SK-N-SH treated with all-trans-retinoic acid at 6 μM for 48 hours (cell line): Measurements from ENCODE around the gene GNAS.
A peak's percentile ranks its signal among the peaks of the same experiment; 100 is the strongest.
"Not testable (repeated sequence)": the region's sequence is repeated elsewhere in the genome, so short reads cannot be mapped to it uniquely, and the experiment has no call there.

ENCODE experiments used
- ATAC-seq: fragments of 200-7000 bp; cut with Tn5 transposase; 3 replicates; pipeline ENCODE4 v1.9.1; 2020; ENCODE audit warnings: mild to moderate bottlenecking, moderate library complexity
- ARNTL ChIP-seq: fragments of 450-650 bp; formaldehyde crosslinking; IDR thresholded peaks from 2 replicates; pipeline ENCODE4 v1.5.0; 2020; ENCODE audit warnings: low read depth, mild to moderate bottlenecking, moderate library complexity, borderline replicate concordance
- BACH2 ChIP-seq: fragments of 250-450 bp; sonication (Bioruptor Pico); IDR thresholded peaks from 2 replicates; pipeline ENCODE4 v1.9.0; 2021; ENCODE audit warnings: mild to moderate bottlenecking, borderline replicate concordance
- CREB5 ChIP-seq: fragments of 250-450 bp; sonication (Bioruptor Pico); IDR thresholded peaks from 2 replicates; pipeline ENCODE4 v1.5.1; 2020; ENCODE audit warnings: low read depth, mild to moderate bottlenecking, moderate library complexity
- CSDC2 ChIP-seq: fragments of 250-450 bp; sonication (Bioruptor Pico); IDR thresholded peaks from 2 replicates; pipeline ENCODE4 v1.5.0; 2020; ENCODE audit warnings: mild to moderate bottlenecking, moderate library complexity
- CSRNP3 ChIP-seq: fragments of 250-450 bp; sonication (Bioruptor Pico); IDR thresholded peaks from 2 replicates; pipeline ENCODE4 v1.5.1; 2021; ENCODE audit warnings: mild to moderate bottlenecking, moderate library complexity
- ESRRG ChIP-seq: fragments of 250-450 bp; sonication (Bioruptor Pico); IDR thresholded peaks from 2 replicates; pipeline ENCODE4 v1.6.1; 2021; ENCODE audit warnings: mild to moderate bottlenecking
- GLIS3 ChIP-seq: fragments of 250-450 bp; sonication (Bioruptor Pico); IDR thresholded peaks from 2 replicates; pipeline ENCODE4 v1.5.0; 2020; ENCODE audit warnings: mild to moderate bottlenecking, moderate library complexity
- ISL1 ChIP-seq: fragments of 250-450 bp; sonication (Bioruptor Pico); IDR thresholded peaks from 2 replicates; pipeline ENCODE4 v2.1.2; 2022; ENCODE audit warnings: mild to moderate bottlenecking, moderate library complexity
- OSR1 ChIP-seq: fragments of 250-450 bp; sonication (Bioruptor Pico); IDR thresholded peaks from 2 replicates; pipeline ENCODE4 v1.8.0; 2022; ENCODE audit warnings: moderate library complexity, mild to moderate bottlenecking, inconsistent platforms
- POU6F1 ChIP-seq: fragments of 250-450 bp; sonication (Bioruptor Pico); IDR thresholded peaks from 2 replicates; pipeline ENCODE4 v1.8.0; 2021; ENCODE audit warnings: low read depth, mild to moderate bottlenecking, moderate library complexity, borderline replicate concordance
- PPARA ChIP-seq: fragments of 250-450 bp; sonication (Bioruptor Pico); IDR thresholded peaks from 2 replicates; pipeline ENCODE4 v1.5.0; 2020; ENCODE audit warnings: mild to moderate bottlenecking, borderline replicate concordance
- RARB ChIP-seq: fragments of 250-450 bp; sonication (Bioruptor Pico); IDR thresholded peaks from 2 replicates; pipeline ENCODE4 v1.8.0; 2021; ENCODE audit warnings: mild to moderate bottlenecking, moderate library complexity
- SNAI2 ChIP-seq: fragments of 250-450 bp; sonication (Bioruptor Pico); IDR thresholded peaks from 2 replicates; pipeline ENCODE4 v1.5.0; 2020; ENCODE audit warnings: mild to moderate bottlenecking, moderate library complexity
- TCF4 ChIP-seq: fragments of 250-450 bp; sonication (Bioruptor Pico); IDR thresholded peaks from 2 replicates; pipeline ENCODE4 v1.8.0; 2021; ENCODE audit warnings: mild to moderate bottlenecking, moderate library complexity, borderline replicate concordance
- TOX ChIP-seq: fragments of 250-450 bp; sonication (Bioruptor Pico); IDR thresholded peaks from 2 replicates; pipeline ENCODE4 v1.8.0; 2021; ENCODE audit warnings: mild to moderate bottlenecking, moderate library complexity, borderline replicate concordance
- TSHZ2 ChIP-seq: fragments of 250-450 bp; sonication (Bioruptor Pico); IDR thresholded peaks from 2 replicates; pipeline ENCODE4 v1.5.0; 2020; ENCODE audit warnings: mild to moderate bottlenecking, moderate library complexity
- ZC3H10 ChIP-seq: fragments of 250-450 bp; sonication (Bioruptor Pico); IDR thresholded peaks from 2 replicates; pipeline ENCODE4 v1.5.1; 2021; ENCODE audit warnings: mild to moderate bottlenecking, moderate library complexity
- ZFP3 ChIP-seq: fragments of 250-450 bp; sonication (Bioruptor Pico); IDR thresholded peaks from 2 replicates; pipeline ENCODE4 v1.5.0; 2020; ENCODE audit warnings: mild to moderate bottlenecking, moderate library complexity
- ZFP30 ChIP-seq: fragments of 450-650 bp; formaldehyde crosslinking; IDR thresholded peaks from 2 replicates; pipeline ENCODE4 v1.5.0; 2022; ENCODE audit warnings: mild to moderate bottlenecking, moderate library complexity
- ZNF565 ChIP-seq: fragments of 450-650 bp; formaldehyde crosslinking; conservative IDR thresholded peaks from 2 replicates; pipeline ENCODE4 v1.5.0; 2020; ENCODE audit warnings: low read depth, mild to moderate bottlenecking, moderate library complexity
- ZNF70 ChIP-seq: fragments of 450-650 bp; formaldehyde crosslinking; IDR thresholded peaks from 2 replicates; pipeline ENCODE4 v1.5.0; 2020; ENCODE audit warnings: mild to moderate bottlenecking, moderate library complexity
- ZNF8 ChIP-seq: fragments of 450-650 bp; formaldehyde crosslinking; IDR thresholded peaks from 2 replicates; pipeline ENCODE4 v1.5.0; 2020; ENCODE audit warnings: mild to moderate bottlenecking, moderate library complexity
- TF ChIP-seq, protein P1 (sequence below): fragments of 250-450 bp; sonication (Bioruptor Pico); IDR thresholded peaks from 2 replicates; pipeline ENCODE4 v1.8.0; 2020; ENCODE audit warnings: mild to moderate bottlenecking, moderate library complexity, borderline replicate concordance

The GNAS gene

GRCh38 chr20:58826271-58826670 is 26.2 kb upstream of the GNAS start:
- TF ChIP-seq CSRNP3: no peak
- TF ChIP-seq ZNF70: no peak
- no peak for TF ChIP-seq ZNF565 (CRISPR knock-in tag)
- no peak for TF ChIP-seq GLIS3
- TF ChIP-seq ZNF8 (CRISPR knock-in tag): no peak
- TF ChIP-seq ARNTL: no peak
- no peak for TF ChIP-seq RARB (CRISPR knock-in tag)
- no peak for TF ChIP-seq ZFP30
- no peak for TF ChIP-seq CREB5 (CRISPR knock-in tag)
- TF ChIP-seq ZFP3: no peak
- no peak for TF ChIP-seq ISL1
- no peak for TF ChIP-seq ESRRG
- TF ChIP-seq, protein P1, sequence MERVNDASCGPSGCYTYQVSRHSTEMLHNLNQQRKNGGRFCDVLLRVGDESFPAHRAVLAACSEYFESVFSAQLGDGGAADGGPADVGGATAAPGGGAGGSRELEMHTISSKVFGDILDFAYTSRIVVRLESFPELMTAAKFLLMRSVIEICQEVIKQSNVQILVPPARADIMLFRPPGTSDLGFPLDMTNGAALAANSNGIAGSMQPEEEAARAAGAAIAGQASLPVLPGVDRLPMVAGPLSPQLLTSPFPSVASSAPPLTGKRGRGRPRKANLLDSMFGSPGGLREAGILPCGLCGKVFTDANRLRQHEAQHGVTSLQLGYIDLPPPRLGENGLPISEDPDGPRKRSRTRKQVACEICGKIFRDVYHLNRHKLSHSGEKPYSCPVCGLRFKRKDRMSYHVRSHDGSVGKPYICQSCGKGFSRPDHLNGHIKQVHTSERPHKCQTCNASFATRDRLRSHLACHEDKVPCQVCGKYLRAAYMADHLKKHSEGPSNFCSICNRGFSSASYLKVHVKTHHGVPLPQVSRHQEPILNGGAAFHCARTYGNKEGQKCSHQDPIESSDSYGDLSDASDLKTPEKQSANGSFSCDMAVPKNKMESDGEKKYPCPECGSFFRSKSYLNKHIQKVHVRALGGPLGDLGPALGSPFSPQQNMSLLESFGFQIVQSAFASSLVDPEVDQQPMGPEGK: no peak
- TF ChIP-seq ZC3H10 (CRISPR knock-in tag): no peak
- TF ChIP-seq TSHZ2 (CRISPR knock-in tag): no peak
- TF ChIP-seq CSDC2 (CRISPR knock-in tag): no peak
- TF ChIP-seq TCF4 (CRISPR knock-in tag): no peak
- TF ChIP-seq POU6F1 (CRISPR knock-in tag): no peak
- TF ChIP-seq SNAI2: no peak
- no peak for TF ChIP-seq TOX (CRISPR knock-in tag)
- TF ChIP-seq, all 23 proteins: peak for 0
- ATAC-seq: no peak

DNA sequence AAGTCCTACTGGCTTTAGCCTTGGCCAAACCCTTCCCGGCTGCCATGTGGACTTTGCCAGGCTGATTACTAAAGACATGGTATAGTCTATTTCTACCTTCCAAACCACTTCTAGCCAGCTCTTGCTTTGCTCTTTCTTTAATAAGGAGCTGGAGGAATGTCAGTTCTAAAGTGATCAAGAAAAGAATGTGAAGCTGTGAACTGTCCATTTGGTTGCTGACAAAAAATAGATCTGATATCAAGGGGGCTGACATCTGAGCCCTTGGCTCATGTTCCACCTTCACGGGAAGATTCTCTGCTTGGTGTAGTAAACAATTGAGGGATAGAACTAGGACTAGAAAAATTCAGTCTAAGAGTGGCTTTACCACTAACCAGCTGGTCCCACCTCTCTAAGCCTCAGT is 24.4 kb upstream of the GNAS start:
- ATAC-seq: no peak
- TF ChIP-seq ZFP30: no peak
- no peak for TF ChIP-seq OSR1
- TF ChIP-seq ZNF8 (CRISPR knock-in tag): no peak
- no peak for TF ChIP-seq CSDC2 (CRISPR knock-in tag)
- TF ChIP-seq ARNTL: no peak
- no peak for TF ChIP-seq ZFP3
- TF ChIP-seq GLIS3: no peak

DNA sequence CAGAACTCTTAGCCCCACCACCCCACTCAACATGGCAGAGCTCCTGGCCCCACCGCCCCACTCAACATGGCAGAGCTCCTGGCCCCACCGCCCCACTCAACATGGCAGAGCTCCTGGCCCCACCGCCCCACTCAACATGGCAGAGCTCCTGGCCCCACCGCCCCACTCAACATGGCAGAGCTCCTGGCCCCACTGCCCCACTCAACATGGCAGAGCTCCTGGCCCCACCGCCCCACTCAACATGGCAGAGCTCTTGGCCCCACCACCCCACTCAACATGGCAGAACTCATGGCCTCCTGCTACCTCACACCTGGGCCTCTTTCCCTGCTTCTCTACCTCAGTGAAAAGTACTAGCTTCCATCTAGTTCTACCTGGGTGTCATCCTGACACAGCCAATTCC is 23.7 kb upstream of the GNAS start:
- not testable (repeated sequence) for ATAC-seq

GRCh38 chr20:58829531-58829941 is 23.0 kb upstream of the GNAS start:
- TF ChIP-seq BACH2 (no peak), OSR1 (no peak), ZNF70 (no peak), ESRRG (no peak), ZFP30 (no peak), CREB5 (CRISPR knock-in tag) (no peak), TCF4 (CRISPR knock-in tag) (no peak), POU6F1 (CRISPR knock-in tag) (no peak), GLIS3 (no peak), ZNF565 (CRISPR knock-in tag) (no peak), ZFP3 (no peak), PPARA (CRISPR knock-in tag) (no peak)
- ATAC-seq: peak; percentile 38; the same call in 1 of the 3 replicates
